MCF 10A (cell line): ENCODE data around the gene HNRNPL. TPM values are rescaled to one million over a fixed set of nuclear protein-coding genes. Genes with fewer than 3 reads are reported as not detected.
"Not testable (repeated sequence)": the region's sequence is repeated elsewhere in the genome, so short reads cannot be mapped to it uniquely, and the experiment has no call there.

ENCODE experiments used
- BruUV-seq: library from RNA; stranded (reverse); fragments of 400-500 nt; replicated peaks from 2 replicates; lab custom pipeline; 2021; lab: Mats Ljungman, UMichigan
- CTCF ChIA-PET: fragments of 300-600 bp; sonication (Branson Sonifier 250); formaldehyde crosslinking; extraction: SDS; loops from one replicate; lab custom pipeline; 2021; ENCODE audit warnings: antibody characterized with exemption, inconsistent platforms; lab: Yijun Ruan, JAX
- POLR2A ChIA-PET: fragments of 300-600, 350-650 bp; sonication (Branson Sonifier 250); formaldehyde crosslinking; extraction: SDS; loops from one replicate; lab custom pipeline; 2020; ENCODE audit warnings: antibody characterized with exemption, inconsistent platforms; lab: Yijun Ruan, JAX
- DNase-seq: peaks from one replicate; pipeline ENCODE4 v3.0.0-alpha.2; 2018; ENCODE audit not compliant: unreplicated experiment
- H3K27ac Mint-ChIP-seq: one replicate; pipeline ENCODE4 v1.8.0; 2022; ENCODE audit warnings: mild to moderate bottlenecking, low read depth, mixed read lengths; ENCODE audit not compliant: unreplicated experiment
- H3K27me3 Mint-ChIP-seq: one replicate; pipeline ENCODE4 v1.8.0; 2022; ENCODE audit warnings: mixed read lengths; ENCODE audit not compliant: insufficient read depth, unreplicated experiment
- H3K36me3 Mint-ChIP-seq: one replicate; pipeline ENCODE4 v1.8.0; 2022; ENCODE audit warnings: mild to moderate bottlenecking, moderate library complexity, mixed read lengths; ENCODE audit not compliant: insufficient read depth, unreplicated experiment
- H3K4me1 Mint-ChIP-seq: one replicate; pipeline ENCODE4 v1.8.0; 2022; ENCODE audit warnings: mixed read lengths; ENCODE audit not compliant: insufficient read depth, unreplicated experiment
- H3K4me3 Mint-ChIP-seq: one replicate; pipeline ENCODE4 v1.8.0; 2022; ENCODE audit warnings: mild to moderate bottlenecking, moderate library complexity, mixed read lengths; ENCODE audit not compliant: unreplicated experiment
- H3K9me3 Mint-ChIP-seq: one replicate; pipeline ENCODE4 v1.8.0; 2022; ENCODE audit warnings: mixed read lengths; ENCODE audit not compliant: unreplicated experiment
- intact Hi-C: fragments of 100-400 bp; cut with micrococcal nuclease; formaldehyde crosslinking; loops from 2 replicates; pipeline ENCODE4 v1.14.1; 2022
- total RNA-seq: library from RNA; stranded (reverse); gene quantifications from 2 replicates; pipeline ENCODE4 v1.2.3, GENCODE V29; 2022
- TF ChIP-seq, protein P1 (sequence below): fragments of 200-600 bp; IDR thresholded peaks from one replicate; pipeline ENCODE4 v1.8.0; 2022; ENCODE audit warnings: antibody characterized with exemption, mild to moderate bottlenecking; ENCODE audit not compliant: unreplicated experiment

HNRNPL gene
- total RNA-seq, 1 experiment from 2014 or later, result 421 TPM

DNA sequence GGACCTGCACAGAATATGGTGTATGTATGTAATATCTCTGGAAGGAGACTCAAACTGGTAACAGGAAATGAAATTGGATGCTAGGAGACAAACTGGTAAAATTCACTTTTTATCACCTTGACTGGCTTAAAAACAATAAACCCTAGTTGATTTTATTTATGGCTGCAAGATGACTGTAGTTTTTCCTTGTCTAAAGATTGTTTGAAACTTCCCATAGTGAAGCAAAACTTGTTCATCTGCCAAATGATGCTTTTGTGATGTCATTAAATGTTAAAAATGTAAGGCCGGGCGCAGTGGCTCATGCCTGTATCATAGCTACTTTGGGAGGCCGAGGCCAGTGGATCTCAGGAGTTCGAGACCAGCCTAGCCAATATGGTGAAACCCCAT is 15.7 kb downstream of the HNRNPL start:
- Mint-ChIP-seq H3K4me3 (no peak overlapping the region), H3K27me3 (no peaks in the 10 kb centered on the region), H3K27ac (no peak overlapping the region), H3K4me1 (peaks cover 25% of the 10 kb centered on the region), H3K9me3 (no peaks in the 10 kb centered on the region), H3K36me3 (peaks cover 55% of the 10 kb centered on the region)
- ChIA-PET POLR2A (interaction anchor here (0.8 to 5.8 kb wide), 5 partner anchors 18 to 186 kb away, joined by 3 to 74 read pairs (median 5); partner anchors contain the start of gene ACTN4), CTCF (interaction anchor here (0.5 to 1.9 kb wide), 4 partner anchors 22 to 452 kb away, joined by 3 to 6 read pairs (median 4); no protein-coding TSS in a partner anchor)
- no TSS peak for BruUV-seq
- TF ChIP-seq, protein P1, sequence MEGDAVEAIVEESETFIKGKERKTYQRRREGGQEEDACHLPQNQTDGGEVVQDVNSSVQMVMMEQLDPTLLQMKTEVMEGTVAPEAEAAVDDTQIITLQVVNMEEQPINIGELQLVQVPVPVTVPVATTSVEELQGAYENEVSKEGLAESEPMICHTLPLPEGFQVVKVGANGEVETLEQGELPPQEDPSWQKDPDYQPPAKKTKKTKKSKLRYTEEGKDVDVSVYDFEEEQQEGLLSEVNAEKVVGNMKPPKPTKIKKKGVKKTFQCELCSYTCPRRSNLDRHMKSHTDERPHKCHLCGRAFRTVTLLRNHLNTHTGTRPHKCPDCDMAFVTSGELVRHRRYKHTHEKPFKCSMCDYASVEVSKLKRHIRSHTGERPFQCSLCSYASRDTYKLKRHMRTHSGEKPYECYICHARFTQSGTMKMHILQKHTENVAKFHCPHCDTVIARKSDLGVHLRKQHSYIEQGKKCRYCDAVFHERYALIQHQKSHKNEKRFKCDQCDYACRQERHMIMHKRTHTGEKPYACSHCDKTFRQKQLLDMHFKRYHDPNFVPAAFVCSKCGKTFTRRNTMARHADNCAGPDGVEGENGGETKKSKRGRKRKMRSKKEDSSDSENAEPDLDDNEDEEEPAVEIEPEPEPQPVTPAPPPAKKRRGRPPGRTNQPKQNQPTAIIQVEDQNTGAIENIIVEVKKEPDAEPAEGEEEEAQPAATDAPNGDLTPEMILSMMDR, result no peak
- intact Hi-C loops, result loop anchor here (5.0 kb wide), 2 partner anchors 37 to 277 kb away; no protein-coding TSS in a partner anchor
- DNase-seq, result no peak

DNA sequence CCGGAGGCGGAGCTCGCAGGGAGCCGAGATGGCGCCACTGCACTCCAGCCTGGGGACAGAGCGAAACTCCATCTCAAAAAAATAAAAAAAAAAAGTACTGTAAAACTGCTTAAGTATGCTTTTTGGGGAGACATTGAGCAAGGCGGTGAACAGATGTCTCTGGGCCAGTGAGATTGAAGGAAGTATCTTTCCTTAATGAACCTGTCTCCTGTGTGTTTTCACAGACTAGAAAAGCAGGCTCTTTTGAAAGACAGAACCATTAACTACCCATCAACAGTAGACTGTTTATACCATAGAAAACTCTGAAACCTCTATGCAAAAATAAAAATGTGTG is 16.7 kb downstream of the HNRNPL start:
- TF ChIP-seq, protein P1, result no peak
- Mint-ChIP-seq H3K27me3 (no peaks in the 10 kb centered on the region), H3K27ac (no peak overlapping the region), H3K9me3 (no peaks in the 10 kb centered on the region), H3K36me3 (peaks cover 55% of the 10 kb centered on the region), H3K4me1 (peaks cover 17% of the 10 kb centered on the region), H3K4me3 (no peak overlapping the region)
- ChIA-PET CTCF (interaction anchor here (1.1 kb wide), 1 partner anchor 84 kb away, joined by 3 read pairs; no protein-coding TSS in a partner anchor), POLR2A (no interaction called here)
- intact Hi-C loops, result loop anchor here (5.0 kb wide), 2 partner anchors 36 to 276 kb away; no protein-coding TSS in a partner anchor
- DNase-seq, result no peak
- no TSS peak for BruUV-seq

DNA sequence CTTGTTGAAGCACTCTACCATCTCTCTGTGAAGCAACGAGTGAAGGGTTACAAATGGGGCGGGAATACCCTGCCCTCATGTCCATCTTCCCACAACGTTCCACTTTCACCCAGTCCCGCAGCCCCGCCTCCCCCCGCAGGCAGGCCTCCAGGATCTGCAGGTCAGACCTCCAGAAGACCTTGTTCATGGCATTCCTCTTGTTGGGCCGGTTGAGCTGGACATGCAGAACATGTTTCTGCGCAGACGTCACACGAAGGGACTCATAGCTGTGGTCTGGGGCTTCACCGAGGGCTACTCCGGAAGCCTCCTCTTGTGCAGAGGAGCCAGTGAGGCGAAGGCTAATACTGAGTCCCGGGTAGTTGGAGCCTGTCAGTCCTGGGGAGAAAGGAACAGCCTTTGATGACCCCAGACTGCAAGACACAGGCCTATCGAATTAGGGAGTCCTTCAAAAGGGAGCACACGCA is 18.6 kb downstream of the HNRNPL start:
- peak overlapping the region; percentile 77 for H3K4me3 Mint-ChIP-seq
- BruUV-seq, result TSS peak; percentile 50
- peak; percentile 73 for DNase-seq
- CTCF ChIA-PET, result interaction anchor here (0.7 kb wide), 1 partner anchor 143 kb away, joined by 3 read pairs; no protein-coding TSS in a partner anchor
- H3K36me3 Mint-ChIP-seq, result peaks cover 53% of the 10 kb centered on the region
- H3K9me3 Mint-ChIP-seq, result no peaks in the 10 kb centered on the region
- peak overlapping the region; percentile 82 for H3K27ac Mint-ChIP-seq
- TF ChIP-seq, protein P1, result no peak
- intact Hi-C loops, result loop anchor here (1.0 to 5.0 kb wide), 4 partner anchors 34 to 274 kb away; no protein-coding TSS in a partner anchor
- no peaks in the 10 kb centered on the region for H3K27me3 Mint-ChIP-seq
- POLR2A ChIA-PET, result interaction anchor here (0.9 to 2.7 kb wide), 17 partner anchors 9 to 457 kb away, joined by 3 to 31 read pairs (median 6); partner anchors contain the start of genes ACTN4, FAM98C, NFKBIB and PSMD8
- H3K4me1 Mint-ChIP-seq, result peaks cover 17% of the 10 kb centered on the region

DNA sequence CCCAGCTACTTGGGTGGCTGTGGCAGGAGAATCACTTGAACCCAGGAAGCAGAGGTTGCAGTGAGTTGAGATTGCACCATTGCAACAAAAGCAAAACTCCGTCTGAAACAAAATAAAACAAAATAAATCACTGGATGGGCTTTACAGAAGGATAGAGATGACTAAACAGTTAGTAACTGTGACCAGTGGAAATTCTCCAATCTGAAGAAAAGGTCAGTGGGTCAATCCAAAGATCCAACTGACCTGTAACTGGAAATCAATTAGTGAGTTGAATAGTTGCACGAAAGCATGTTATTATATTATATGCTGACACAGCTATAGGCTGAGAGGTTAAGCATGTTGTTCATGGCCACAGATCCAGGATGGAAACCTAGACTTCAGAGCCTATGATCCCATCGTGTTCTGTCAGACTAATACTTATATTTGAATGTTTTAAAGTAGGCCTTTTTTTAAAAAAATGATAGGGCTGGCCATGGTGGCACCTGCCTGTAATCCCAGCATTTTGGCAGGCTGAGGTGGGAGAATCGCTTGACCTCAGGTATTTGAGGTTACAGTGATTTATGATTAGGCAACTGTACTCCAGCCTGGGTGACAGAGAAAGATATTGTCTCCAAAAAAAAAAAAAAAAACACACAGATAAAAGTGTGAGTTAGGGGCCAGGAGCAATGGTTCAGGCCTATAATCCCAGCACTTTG is 19.6 kb downstream of the HNRNPL start:
- BruUV-seq, result no TSS peak
- CTCF ChIA-PET, result interaction anchor here (0.6 to 0.8 kb wide), 3 partner anchors 21 to 194 kb away, joined by 3 read pairs; no protein-coding TSS in a partner anchor
- POLR2A ChIA-PET, result interaction anchor here (0.9 to 2.7 kb wide), 6 partner anchors 8 to 182 kb away, joined by 3 to 31 read pairs (median 4); partner anchors contain the start of gene ACTN4
- Mint-ChIP-seq H3K27me3 (no peaks in the 10 kb centered on the region), H3K36me3 (peaks cover 44% of the 10 kb centered on the region), H3K27ac (no peak overlapping the region), H3K4me3 (peak overlapping the region; percentile 77), H3K4me1 (peaks cover 17% of the 10 kb centered on the region), H3K9me3 (no peaks in the 10 kb centered on the region)
- TF ChIP-seq, protein P1, result no peak
- DNase-seq, result peak; percentile 42
- intact Hi-C loops, result loop anchor here (2.0 to 5.0 kb wide), 3 partner anchors 33 to 273 kb away; no protein-coding TSS in a partner anchor

DNA sequence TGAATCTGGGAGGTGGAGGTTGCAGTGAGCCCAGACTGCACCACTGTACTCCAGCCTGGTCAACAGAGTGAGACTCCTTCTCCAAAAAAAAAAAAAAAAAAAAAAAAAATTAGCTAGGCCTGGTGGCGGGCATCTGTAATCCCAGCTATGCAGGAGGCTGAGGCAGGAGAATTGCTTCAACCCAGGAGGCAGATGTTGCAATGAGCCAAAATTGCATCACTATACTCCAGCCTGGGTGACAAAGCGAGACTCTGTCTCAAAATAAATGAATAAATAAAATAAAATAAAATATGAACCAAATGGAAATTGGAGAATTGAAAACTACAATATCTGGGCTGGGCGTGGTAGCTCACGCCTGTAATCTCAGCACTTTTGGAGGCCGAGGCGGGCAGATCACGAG is 20.6 kb downstream of the HNRNPL start:
- BruUV-seq, H3K27ac Mint-ChIP-seq, H3K27me3 Mint-ChIP-seq, H3K9me3 Mint-ChIP-seq, H3K4me3 Mint-ChIP-seq, intact Hi-C loops: not testable (repeated sequence)
- Mint-ChIP-seq H3K36me3 (peaks cover 53% of the 10 kb centered on the region), H3K4me1 (peaks cover 17% of the 10 kb centered on the region)
- POLR2A ChIA-PET, result interaction anchor here (0.9 to 1.5 kb wide), 3 partner anchors 8 to 20 kb away, joined by 3 to 7 read pairs (median 4); no protein-coding TSS in a partner anchor
- CTCF ChIA-PET, result interaction anchor here (0.6 to 0.7 kb wide), 2 partner anchors 66 to 133 kb away, joined by 3 to 5 read pairs; no protein-coding TSS in a partner anchor
- peak; percentile 84 for DNase-seq
